Suprapubic skin (tissue), 4 donors: Measurements from ENCODE around the gene PDCD4. TPM values are rescaled to one million over a fixed set of nuclear protein-coding genes. Genes with fewer than 3 reads are reported as not detected.

Source experiments
- DNase-seq, 2 donors: peaks; one replicate each; pipeline ENCODE4 v3.0.0-alpha.2; 2019; ENCODE audit warnings: low spot score in 2 of 2
- H3K27ac ChIP-seq: fragments of 200-600 bp; sonication (generic); one replicate; pipeline ENCODE4 v1.5.1; 2019
- H3K27me3 ChIP-seq: fragments of 200-600 bp; sonication (generic); one replicate; pipeline ENCODE4 v1.5.1; 2019
- H3K36me3 ChIP-seq: fragments of 200-600 bp; sonication (generic); one replicate; pipeline ENCODE4 v1.5.1; 2019
- H3K4me1 ChIP-seq: fragments of 200-600 bp; sonication (generic); one replicate; pipeline ENCODE4 v1.5.1; 2019
- H3K4me3 ChIP-seq: fragments of 200-600 bp; sonication (generic); one replicate; pipeline ENCODE4 v1.5.1; 2019; ENCODE audit warnings: mild to moderate bottlenecking
- H3K9me3 ChIP-seq: fragments of 200-600 bp; sonication (generic); one replicate; pipeline ENCODE4 v1.5.1; 2019
- CTCF ChIP-seq, 2 donors: fragments of 200-600 bp in 1 of 2; fragments of 450-650 bp in 1 of 2; sonication (generic) in 1 of 2; IDR thresholded peaks; one replicate each; pipeline ENCODE4 v1.5.1; 2016 to 2019; ENCODE audit warnings: antibody characterized with exemption in 2 of 2, mild to moderate bottlenecking in 1 of 2, moderate library complexity in 1 of 2
- EP300 ChIP-seq: sonication (generic); formaldehyde crosslinking; IDR thresholded peaks from one replicate; pipeline ENCODE4 v1.6.1; 2017; ENCODE audit warnings: antibody characterized with exemption
- POLR2A ChIP-seq, 2 donors: fragments of 450-650 bp; IDR thresholded peaks; one replicate each; pipeline ENCODE4 v1.6.1; 2017; ENCODE audit warnings: antibody characterized with exemption in 2 of 2, mild to moderate bottlenecking in 2 of 2, moderate library complexity in 2 of 2
- POLR2AphosphoS5 ChIP-seq, 3 donors: sonication (generic); formaldehyde crosslinking; IDR thresholded peaks; one replicate each; pipeline ENCODE4 v1.6.1; 2017; ENCODE audit warnings: antibody characterized with exemption in 3 of 3
- WGBS: methylation state at CpG from one replicate; pipeline ENCODE4 v1.1.5; 2018; 5-methylcytosine and 5-hydroxymethylcytosine counted together
- total RNA-seq, 4 donors: library from RNA; depleted of rRNA; stranded (reverse); fragments of >200 nt; gene quantifications; one replicate each; pipeline ENCODE4 v1.1.0, GENCODE V29; 2016

PDCD4 gene
- total RNA-seq, 4 donors from 2014 or later: 243 to 594 (median 293) TPM

GRCh38 chr10:110825508-110825907, 46.2 kb upstream of the PDCD4 start:
- DNase-seq: no peak
- no peaks in the 10 kb centered on the region for H3K9me3 ChIP-seq
- H3K27me3 ChIP-seq: no peaks in the 10 kb centered on the region
- H3K36me3 ChIP-seq: no peaks in the 10 kb centered on the region
- H3K4me1 ChIP-seq: peaks cover 46% of the 10 kb centered on the region
- H3K27ac ChIP-seq: no peak overlapping the region
- TF ChIP-seq CTCF (IDR thresholded peaks at IDR 0.05): no peak
- no peak for TF ChIP-seq EP300
- no peak for TF ChIP-seq POLR2AphosphoS5 (IDR thresholded peaks at IDR 0.05)
- no peak for TF ChIP-seq POLR2A (IDR thresholded peaks at IDR 0.05)
- no peak overlapping the region for H3K4me3 ChIP-seq
- WGBS: 72% methylated on average over 1 of the region's 1 CpG

GRCh38 chr10:110827410-110827809, 44.3 kb upstream of the PDCD4 start:
- no peak for DNase-seq
- Histone ChIP-seq H3K4me1 (peaks cover 27% of the 10 kb centered on the region), H3K36me3 (no peaks in the 10 kb centered on the region), H3K27me3 (no peaks in the 10 kb centered on the region), H3K9me3 (no peaks in the 10 kb centered on the region), H3K4me3 (no peak overlapping the region), H3K27ac (no peak overlapping the region)
- 60% methylated on average over 4 of the region's 4 CpGs for WGBS
- TF ChIP-seq POLR2A (IDR thresholded peaks at IDR 0.05) (no peak), POLR2AphosphoS5 (IDR thresholded peaks at IDR 0.05) (no peak), CTCF (IDR thresholded peaks at IDR 0.05) (no peak), EP300 (no peak)

DNA sequence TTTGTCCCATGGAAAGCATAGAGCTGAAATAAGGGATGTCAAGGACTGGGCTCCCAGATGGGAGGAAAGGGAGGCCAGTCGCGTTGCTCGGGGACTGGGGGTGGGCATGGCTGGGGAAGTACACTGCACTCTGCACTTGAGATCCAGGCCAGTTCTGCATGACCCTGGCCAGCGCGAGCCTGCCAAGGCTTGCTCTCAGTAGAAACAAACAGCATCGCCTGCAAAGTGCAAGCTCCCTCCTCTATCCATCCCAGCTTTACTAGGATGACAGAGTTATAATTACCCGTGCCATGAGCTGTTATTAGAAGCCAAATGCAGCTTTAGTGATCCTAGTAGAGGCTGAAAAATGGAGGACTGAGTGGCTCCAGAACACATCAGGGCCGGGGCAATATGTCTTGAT, 43.9 kb upstream of the PDCD4 start:
- Histone ChIP-seq H3K36me3 (no peaks in the 10 kb centered on the region), H3K9me3 (no peaks in the 10 kb centered on the region), H3K27me3 (no peaks in the 10 kb centered on the region), H3K27ac (no peak overlapping the region), H3K4me1 (peaks cover 22% of the 10 kb centered on the region), H3K4me3 (no peak overlapping the region)
- no peak for DNase-seq
- TF ChIP-seq POLR2A (IDR thresholded peaks at IDR 0.05) (no peak), CTCF (IDR thresholded peaks at IDR 0.05) (no peak), EP300 (no peak), POLR2AphosphoS5 (IDR thresholded peaks at IDR 0.05) (no peak)
- 51% methylated on average over 8 of the region's 8 CpGs for WGBS

DNA sequence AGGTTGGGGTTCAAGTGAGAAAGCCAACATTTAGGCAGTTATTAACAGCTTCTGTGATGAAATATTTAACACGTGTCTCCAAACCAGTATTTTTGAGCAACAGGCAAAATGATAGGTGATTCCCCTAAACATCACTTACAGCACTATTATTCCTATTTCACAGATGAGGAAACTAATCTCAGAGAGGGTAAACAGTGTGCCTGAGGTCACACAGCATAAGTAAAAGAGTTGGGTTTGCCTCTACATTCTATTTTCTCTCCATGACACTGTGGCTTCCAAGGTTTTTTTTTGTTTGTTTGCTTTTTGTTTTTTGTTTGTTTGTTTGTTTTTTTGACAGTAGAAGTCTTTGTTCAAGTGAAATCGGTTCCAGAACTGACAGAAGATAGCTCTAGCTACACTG, 43.2 kb upstream of the PDCD4 start:
- no peak for DNase-seq
- no peak overlapping the region for H3K4me3 ChIP-seq
- H3K36me3 ChIP-seq: no peaks in the 10 kb centered on the region
- H3K4me1 ChIP-seq: peaks cover 18% of the 10 kb centered on the region
- H3K9me3 ChIP-seq: no peaks in the 10 kb centered on the region
- H3K27me3 ChIP-seq: no peaks in the 10 kb centered on the region
- TF ChIP-seq EP300 (no peak), POLR2A (IDR thresholded peaks at IDR 0.05) (no peak), CTCF (IDR thresholded peaks at IDR 0.05) (no peak), POLR2AphosphoS5 (IDR thresholded peaks at IDR 0.05) (no peak)
- H3K27ac ChIP-seq: no peak overlapping the region
- WGBS: 53% methylated on average over 2 of the region's 2 CpGs

- H3K27me3 ChIP-seq: no peaks in the 10 kb centered on the region
- no peak overlapping the region for H3K27ac ChIP-seq
- H3K36me3 ChIP-seq: no peaks in the 10 kb centered on the region
- WGBS: 89% methylated on average over 11 of the region's 11 CpGs
- TF ChIP-seq EP300 (no peak), POLR2A (IDR thresholded peaks at IDR 0.05) (no peak), CTCF (IDR thresholded peaks at IDR 0.05) (no peak), POLR2AphosphoS5 (IDR thresholded peaks at IDR 0.05) (no peak)
- no peak for DNase-seq
- H3K4me1 ChIP-seq: peaks cover 22% of the 10 kb centered on the region
- no peaks in the 10 kb centered on the region for H3K9me3 ChIP-seq
- no peak overlapping the region for H3K4me3 ChIP-seq
Observed at GRCh38 chr10:110829721-110830410, 41.9 kb upstream of the PDCD4 start.
